Breast epithelium (tissue), 3 donors: ENCODE measurements around the gene NRXN2.

Experiments
- POLR2A ChIP-seq: fragments of 450-650 bp; IDR thresholded peaks from one replicate; pipeline ENCODE4 v1.6.1; 2016; ENCODE audit warnings: antibody characterized with exemption, mild to moderate bottlenecking, moderate library complexity
- TF ChIP-seq, protein P1 (sequence below), 3 donors: fragments of 450-650 bp; IDR thresholded peaks; one replicate each; pipeline ENCODE4 v1.5.1; 2016 to 2017; ENCODE audit warnings: antibody characterized with exemption in 3 of 3, mild to moderate bottlenecking in 3 of 3, moderate library complexity in 3 of 3

DNA sequence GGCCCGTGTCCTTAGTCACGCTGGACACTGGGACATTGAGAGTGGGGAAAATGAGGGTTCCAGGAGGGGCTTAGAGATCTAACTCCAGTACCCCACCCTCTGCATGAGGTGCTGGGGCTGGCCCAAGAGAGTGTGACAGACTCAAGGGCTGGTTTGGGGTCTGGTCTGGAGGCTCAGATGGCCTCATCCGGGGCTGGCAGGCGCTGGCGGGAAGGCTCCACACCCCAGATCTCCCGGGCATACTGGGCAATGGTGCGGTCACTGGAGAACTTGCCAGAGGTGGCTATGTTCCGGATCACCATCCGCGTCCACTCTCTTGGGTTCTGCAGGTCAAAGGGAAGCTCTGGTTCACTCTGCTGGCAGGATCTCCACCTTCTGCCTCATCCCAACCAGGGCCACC is 23.5 kb upstream of the NRXN2 start:
- no peak for TF ChIP-seq POLR2A
- TF ChIP-seq, protein P1, sequence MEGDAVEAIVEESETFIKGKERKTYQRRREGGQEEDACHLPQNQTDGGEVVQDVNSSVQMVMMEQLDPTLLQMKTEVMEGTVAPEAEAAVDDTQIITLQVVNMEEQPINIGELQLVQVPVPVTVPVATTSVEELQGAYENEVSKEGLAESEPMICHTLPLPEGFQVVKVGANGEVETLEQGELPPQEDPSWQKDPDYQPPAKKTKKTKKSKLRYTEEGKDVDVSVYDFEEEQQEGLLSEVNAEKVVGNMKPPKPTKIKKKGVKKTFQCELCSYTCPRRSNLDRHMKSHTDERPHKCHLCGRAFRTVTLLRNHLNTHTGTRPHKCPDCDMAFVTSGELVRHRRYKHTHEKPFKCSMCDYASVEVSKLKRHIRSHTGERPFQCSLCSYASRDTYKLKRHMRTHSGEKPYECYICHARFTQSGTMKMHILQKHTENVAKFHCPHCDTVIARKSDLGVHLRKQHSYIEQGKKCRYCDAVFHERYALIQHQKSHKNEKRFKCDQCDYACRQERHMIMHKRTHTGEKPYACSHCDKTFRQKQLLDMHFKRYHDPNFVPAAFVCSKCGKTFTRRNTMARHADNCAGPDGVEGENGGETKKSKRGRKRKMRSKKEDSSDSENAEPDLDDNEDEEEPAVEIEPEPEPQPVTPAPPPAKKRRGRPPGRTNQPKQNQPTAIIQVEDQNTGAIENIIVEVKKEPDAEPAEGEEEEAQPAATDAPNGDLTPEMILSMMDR (IDR thresholded peaks at IDR 0.05), result no peak
